GM23338 (cell line): Measurements from ENCODE around the gene DIP2C. TPM values are rescaled to one million over a fixed set of nuclear protein-coding genes. Genes with fewer than 3 reads are reported as not detected.

Experiments used
- ATAC-seq: fragments of 200-7000 bp; cut with Tn5 transposase; 3 replicates; pipeline ENCODE4 v1.9.1; 2020
- DNase-seq: peaks from one replicate; pipeline ENCODE4 v3.0.0-alpha.2; 2015; ENCODE audit warnings: low spot score
- H2AFZ ChIP-seq: fragments of 200-600 bp; sonication (generic); 2 replicates; pipeline ENCODE4 v1.8.0; 2016; ENCODE audit warnings: antibody characterized with exemption, mild to moderate bottlenecking, moderate library complexity
- H3F3A ChIP-seq: fragments of 200-600 bp; sonication (generic); replicated peaks from 2 replicates; pipeline ENCODE4 v1.8.0; 2017; ENCODE audit warnings: antibody characterized with exemption, mixed run types, low read depth
- H3K27ac ChIP-seq: fragments of 200-600 bp; sonication (generic); 2 replicates; pipeline ENCODE4 v1.6.1; 2016; ENCODE audit warnings: low read depth
- H3K27me3 ChIP-seq: fragments of 200-600 bp; sonication (generic); 2 replicates; pipeline ENCODE4 v1.8.0; 2016; ENCODE audit warnings: mild to moderate bottlenecking, mixed run types, moderate library complexity; ENCODE audit not compliant: insufficient read depth
- H3K36me3 ChIP-seq: fragments of 200-600 bp; sonication (generic); 2 replicates; pipeline ENCODE4 v1.8.0; 2016; ENCODE audit warnings: mild to moderate bottlenecking; ENCODE audit not compliant: insufficient read depth
- H3K4me1 ChIP-seq: fragments of 200-600 bp; sonication (generic); 2 replicates; pipeline ENCODE4 v1.8.0; 2016; ENCODE audit warnings: mild to moderate bottlenecking, moderate library complexity; ENCODE audit not compliant: insufficient read depth
- H3K4me2 ChIP-seq: fragments of 200-600 bp; sonication (generic); 2 replicates; pipeline ENCODE4 v1.7.1; 2017; ENCODE audit warnings: mixed run types
- H3K4me3 ChIP-seq: fragments of 200-600 bp; sonication (generic); 2 replicates; pipeline ENCODE4 v1.6.1; 2016; ENCODE audit warnings: mixed run types
- H3K79me2 ChIP-seq: fragments of 200-600 bp; sonication (generic); replicated peaks from 2 replicates; pipeline ENCODE4 v1.8.0; 2017; ENCODE audit warnings: mild to moderate bottlenecking; ENCODE audit not compliant: insufficient read depth
- H3K9me2 ChIP-seq: fragments of 200-600 bp; sonication (generic); 2 replicates; pipeline ENCODE4 v1.8.0; 2017; ENCODE audit not compliant: insufficient read depth
- H4K20me1 ChIP-seq: fragments of 200-600 bp; sonication (generic); replicated peaks from 2 replicates; pipeline ENCODE4 v1.8.0; 2017; ENCODE audit warnings: mild to moderate bottlenecking; ENCODE audit not compliant: insufficient read depth
- H3K27ac Mint-ChIP-seq: 2 replicates; pipeline ENCODE4 v1.8.0; 2020; ENCODE audit warnings: inconsistent platforms, mild to moderate bottlenecking, moderate library complexity, mixed read lengths
- H3K27me3 Mint-ChIP-seq: 3 replicates; pipeline ENCODE4 v1.8.0; 2022; ENCODE audit warnings: low read depth, mild to moderate bottlenecking, moderate library complexity, mixed read lengths, inconsistent platforms; ENCODE audit not compliant: insufficient read depth, poor library complexity
- H3K36me3 Mint-ChIP-seq: 3 replicates; pipeline ENCODE4 v1.8.0; 2021; ENCODE audit warnings: low read depth, mild to moderate bottlenecking, inconsistent platforms, moderate library complexity, mixed read lengths
- H3K4me1 Mint-ChIP-seq: 3 replicates; pipeline ENCODE4 v1.8.0; 2020; ENCODE audit warnings: mild to moderate bottlenecking, inconsistent platforms, mixed read lengths
- H3K4me3 Mint-ChIP-seq: 3 replicates; pipeline ENCODE4 v1.8.0; 2021; ENCODE audit warnings: moderate library complexity, mild to moderate bottlenecking, inconsistent platforms, mixed read lengths
- H3K9me3 Mint-ChIP-seq: 3 replicates; pipeline ENCODE4 v1.8.0; 2020; ENCODE audit warnings: moderate library complexity, mild to moderate bottlenecking, inconsistent platforms, mixed read lengths
- CREB1 ChIP-seq: fragments of 250-450 bp; sonication (Bioruptor Pico); IDR thresholded peaks from 2 replicates; pipeline ENCODE4 v1.5.0; 2020; ENCODE audit warnings: low read depth, mild to moderate bottlenecking, moderate library complexity
- ETS1 ChIP-seq: IDR thresholded peaks from 2 replicates; pipeline ENCODE4 v1.6.1; 2016; ENCODE audit warnings: antibody characterized with exemption
- EZH2 ChIP-seq: fragments of 200-600 bp; sonication (generic); IDR thresholded peaks from one replicate; pipeline ENCODE4 v1.8.0; 2017; ENCODE audit warnings: antibody characterized with exemption, mild to moderate bottlenecking, low read depth; ENCODE audit not compliant: unreplicated experiment
- EZH2phosphoT487 ChIP-seq: fragments of 200-600 bp; sonication (generic); IDR thresholded peaks from one replicate; pipeline ENCODE4 v1.8.1; 2018; ENCODE audit warnings: antibody characterized with exemption; ENCODE audit not compliant: unreplicated experiment
- JUNB ChIP-seq: IDR thresholded peaks from one replicate; pipeline ENCODE4 v1.6.1; 2016; ENCODE audit warnings: antibody characterized with exemption; ENCODE audit not compliant: unreplicated experiment
- REST ChIP-seq: IDR thresholded peaks from one replicate; pipeline ENCODE4 v1.6.1; 2018; ENCODE audit warnings: antibody characterized with exemption; ENCODE audit not compliant: unreplicated experiment
- STAT1 ChIP-seq: IDR thresholded peaks from one replicate; pipeline ENCODE4 v1.6.1; 2016; ENCODE audit warnings: antibody characterized with exemption; ENCODE audit not compliant: unreplicated experiment
- ZNF114 ChIP-seq: fragments of 250-450 bp; sonication (Bioruptor Pico); IDR thresholded peaks from 2 replicates; pipeline ENCODE4 v1.5.0; 2020; ENCODE audit warnings: mild to moderate bottlenecking, moderate library complexity
- ZNF331 ChIP-seq: fragments of 250-450 bp; sonication (Bioruptor Pico); IDR thresholded peaks from 2 replicates; pipeline ENCODE4 v1.5.0; 2020; ENCODE audit warnings: low read depth, mild to moderate bottlenecking, moderate library complexity
- ZNF462 ChIP-seq: fragments of 250-450 bp; sonication (Bioruptor Pico); IDR thresholded peaks from 2 replicates; pipeline ENCODE4 v1.5.0; 2020; ENCODE audit warnings: mild to moderate bottlenecking, moderate library complexity
- polyA plus RNA-seq: library from polyadenylated mRNA; unstranded; fragments of >200 nt; fragmentation: Nextera tagmentation; extraction: Ambion mirVana; gene quantifications from 2 replicates; pipeline ENCODE4 v1.2.1, GENCODE V29; 2016
- total RNA-seq: library from RNA; depleted of rRNA; stranded (reverse); fragments of >200 nt; shearing (Covaris generic); gene quantifications from 2 replicates; pipeline ENCODE4 v1.2.3, GENCODE V29; 2014

The DIP2C gene
- total and polyA plus RNA-seq, 2 experiments from 2014 or later: 5.1 to 7.7 TPM

GRCh38 chr10:692682-693351 lies 3.3 kb upstream of the DIP2C start:
- ATAC-seq (no peak), DNase-seq (no peak)
- Histone ChIP-seq H3F3A (no peaks in the 10 kb centered on the region), H3K36me3 (no peaks in the 10 kb centered on the region), H2AFZ (0 out of 2 replicates have a peak overlapping the region, but pooled peaks have one; percentile 8), H3K4me2 (no peak overlapping the region), H4K20me1 (no peaks in the 10 kb centered on the region; the same call in 1 of the 2 replicates), H3K9me2 (no peaks in the 10 kb centered on the region), H3K27ac (no peak overlapping the region), H3K4me3 (no peak overlapping the region), H3K4me1 (peaks cover 9% of the 10 kb centered on the region; the same call in 1 of the 2 replicates), H3K79me2 (peaks cover 3% of the 10 kb centered on the region), H3K27me3 (peaks cover 22% of the 10 kb centered on the region)
- H3K9me3 Mint-ChIP-seq: no peaks in the 10 kb centered on the region
- H3K36me3 Mint-ChIP-seq: no peaks in the 10 kb centered on the region; the same call in 2 of the 3 replicates
- no peak overlapping the region for H3K27ac Mint-ChIP-seq
- no peak overlapping the region for H3K4me3 Mint-ChIP-seq
- peaks cover 24% of the 10 kb centered on the region for H3K4me1 Mint-ChIP-seq
- TF ChIP-seq EZH2 (no peak), ZNF331 (CRISPR knock-in tag) (no peak), ETS1 (no peak)
- H3K27me3 Mint-ChIP-seq: peaks cover 30% of the 10 kb centered on the region

- Histone ChIP-seq H3K4me3 (no peak overlapping the region), H2AFZ (no peak overlapping the region), H3K4me2 (no peak overlapping the region), H3K4me1 (peaks cover 9% of the 10 kb centered on the region; the same call in 1 of the 2 replicates), H3K9me2 (no peaks in the 10 kb centered on the region), H4K20me1 (no peaks in the 10 kb centered on the region; the same call in none of the 2 replicates), H3F3A (no peaks in the 10 kb centered on the region), H3K79me2 (peaks cover 14% of the 10 kb centered on the region), H3K36me3 (no peaks in the 10 kb centered on the region), H3K27me3 (peaks cover 26% of the 10 kb centered on the region), H3K27ac (no peak overlapping the region)
- Mint-ChIP-seq H3K9me3 (no peaks in the 10 kb centered on the region), H3K27ac (no peak overlapping the region), H3K4me3 (peak overlapping the region; percentile 46), H3K36me3 (no peaks in the 10 kb centered on the region; the same call in 1 of the 3 replicates), H3K4me1 (peaks cover 24% of the 10 kb centered on the region), H3K27me3 (peaks cover 29% of the 10 kb centered on the region)
- DNase-seq: no peak
- no peak for ATAC-seq
- TF ChIP-seq EZH2phosphoT487 (no peak), ZNF462 (no peak), ZNF114 (CRISPR knock-in tag) (no peak), EZH2 (no peak), JUNB (no peak), CREB1 (CRISPR knock-in tag) (no peak), REST (no peak), STAT1 (no peak)
These were observed 1.7 kb upstream of the DIP2C start for GRCh38 chr10:691216-691615.
